B cell (primary cell): ENCODE results near the gene TTLL11. TPM values are rescaled to one million over a fixed set of nuclear protein-coding genes. Genes with fewer than 3 reads are reported as not detected.

ENCODE experiments used
- ATAC-seq: fragments of 200-7000 bp; cut with Tn5 transposase; one replicate; pipeline ENCODE4 v1.10.0; 2021; ENCODE audit warnings: low read depth, mild to moderate bottlenecking, moderate number of reproducible peaks, moderate library complexity
- CTCF ChIA-PET: fragments of 350-600 bp; sonication (Branson Sonifier 250); formaldehyde crosslinking; loops from one replicate; lab custom pipeline; 2021; ENCODE audit warnings: antibody characterized with exemption, inconsistent platforms; lab: Charles Lee
- POLR2A ChIA-PET: fragments of 350-600 bp; sonication (Branson Sonifier 250); formaldehyde crosslinking; loops from one replicate; lab custom pipeline; 2021; ENCODE audit warnings: antibody characterized with exemption; lab: Charles Lee
- DNase-seq: peaks from one replicate; pipeline ENCODE4 v3.0.0; 2013
- H2AFZ ChIP-seq: 2 replicates; pipeline ENCODE4 v1.6.1; 2012; ENCODE audit warnings: mild to moderate bottlenecking, low read depth, low read length; ENCODE audit not compliant: insufficient read depth, poor library complexity, severe bottlenecking
- H3K27ac ChIP-seq, 2 donors: 1 replicate in 1 of 2; 2 replicates in 1 of 2; pipeline ENCODE4 v1.5.1; 2012 to 2013; ENCODE audit warnings: low read length in 2 of 2, mild to moderate bottlenecking in 2 of 2, moderate library complexity in 1 of 2
- H3K27me3 ChIP-seq, 4 experiments: fragments of 200-600 bp in 1 of 4; sonication (generic) in 1 of 4; replicated peaks in 1 of 4; 1 replicate in 2 of 4; 2 replicates in 2 of 4; pipeline versions ENCODE4 v1.6.1 to v1.7.0; 2013 to 2016; ENCODE audit warnings: low read length in 3 of 4, mild to moderate bottlenecking in 2 of 4, mixed read lengths in 1 of 4, moderate library complexity in 1 of 4; ENCODE audit not compliant: insufficient read depth in 4 of 4, control insufficient read depth in 3 of 4; ENCODE audit errors: control extremely low read depth in 1 of 4
- H3K36me3 ChIP-seq, 2 experiments: replicated peaks in 1 of 2; 1 replicate in 1 of 2; 2 replicates in 1 of 2; pipeline versions ENCODE4 v1.6.1 to v1.7.1; 2013; ENCODE audit warnings: low read length in 1 of 2; ENCODE audit not compliant: insufficient read depth in 2 of 2, control insufficient read depth in 1 of 2; ENCODE audit errors: control extremely low read depth in 1 of 2, extremely low read depth in 1 of 2
- H3K4me1 ChIP-seq, 2 donors: fragments of 200-600 bp in 1 of 2; sonication (generic) in 1 of 2; 1 replicate in 1 of 2; 2 replicates in 1 of 2; pipeline versions ENCODE4 v1.5.1 to v1.6.1; 2013 to 2017; ENCODE audit warnings: low read length in 2 of 2; ENCODE audit not compliant: control insufficient read depth in 2 of 2, insufficient read depth in 2 of 2
- H3K4me2 ChIP-seq: replicated peaks from 2 replicates; pipeline ENCODE3; 2012; ENCODE audit warnings: mild to moderate bottlenecking, low read depth, low read length; ENCODE audit not compliant: poor library complexity, severe bottlenecking
- H3K4me3 ChIP-seq, 5 experiments: fragments of 200-600 bp in 1 of 5; sonication (generic) in 1 of 5; 1 replicate in 3 of 5; 2 replicates in 2 of 5; pipeline versions ENCODE4 v1.5.1 to v1.7.0; 2011 to 2016; ENCODE audit warnings: low read length in 4 of 5, mild to moderate bottlenecking in 4 of 5, low read depth in 2 of 5, control low read depth in 1 of 5, moderate library complexity in 1 of 5; ENCODE audit not compliant: insufficient read depth in 1 of 5; ENCODE audit errors: control extremely low read depth in 1 of 5, extremely low read depth in 1 of 5
- H3K79me2 ChIP-seq: fragments of 200-600 bp; sonication (generic); one replicate; pipeline ENCODE4 v1.6.0; 2016; ENCODE audit warnings: low read length; ENCODE audit not compliant: control insufficient read depth, insufficient read depth
- H3K9ac ChIP-seq: fragments of 200-600 bp; sonication (generic); 2 replicates; pipeline ENCODE4 v1.6.1; 2017; ENCODE audit warnings: mild to moderate bottlenecking, low read length, moderate library complexity
- H3K9me3 ChIP-seq, 3 donors: one replicate each; pipeline versions ENCODE4 v1.6.1 to v1.7.1; 2013; ENCODE audit warnings: low read length in 2 of 3; ENCODE audit not compliant: control insufficient read depth in 2 of 3, insufficient read depth in 1 of 3; ENCODE audit errors: control extremely low read depth in 1 of 3
- H4K20me1 ChIP-seq: 2 replicates; pipeline ENCODE4 v1.6.0; 2012; ENCODE audit warnings: mild to moderate bottlenecking, low read length; ENCODE audit not compliant: insufficient read depth, control insufficient read depth, poor library complexity, severe bottlenecking
- H3K27ac Mint-ChIP-seq: one replicate; pipeline ENCODE4 v1.8.0; 2021; ENCODE audit warnings: mixed read lengths
- H3K27me3 Mint-ChIP-seq: one replicate; pipeline ENCODE4 v1.8.0; 2021; ENCODE audit warnings: mixed read lengths
- H3K4me1 Mint-ChIP-seq: one replicate; pipeline ENCODE4 v1.8.0; 2021; ENCODE audit warnings: mixed read lengths
- H3K4me3 Mint-ChIP-seq: one replicate; pipeline ENCODE4 v1.8.0; 2021; ENCODE audit warnings: mixed read lengths
- H3K9me3 Mint-ChIP-seq: one replicate; pipeline ENCODE4 v1.8.0; 2022; ENCODE audit warnings: mixed read lengths; ENCODE audit not compliant: insufficient read depth
- CTCF ChIP-seq: fragments of 200-600 bp; IDR thresholded peaks from one replicate; pipeline ENCODE4 v1.8.0; 2022; ENCODE audit warnings: antibody characterized with exemption, mild to moderate bottlenecking
- EZH2 ChIP-seq: IDR thresholded peaks from 2 replicates; pipeline ENCODE4 v1.6.1; 2012; ENCODE audit warnings: borderline replicate concordance, low read depth, mild to moderate bottlenecking, moderate library complexity, low read length; ENCODE audit not compliant: insufficient read depth, poor library complexity, severe bottlenecking
- WGBS: methylation state at CpG from one replicate; pipeline ENCODE4 v1.1.5; 2013; ENCODE audit warnings: missing lambda C conversion rate; ENCODE audit not compliant: insufficient coverage; 5-methylcytosine and 5-hydroxymethylcytosine counted together
- intact Hi-C: fragments of 100-400 bp; cut with micrococcal nuclease; formaldehyde crosslinking; loops from one replicate; pipeline ENCODE4 v1.10.0; 2022
- polyA plus RNA-seq: library from polyadenylated mRNA; depleted of rRNA; stranded (reverse); fragments of >200 nt; gene quantifications from 2 replicates; pipeline ENCODE4 v1.2.3, GENCODE V29; 2012
- total RNA-seq, 2 donors: library from RNA; stranded (reverse); fragments of 120-200 nt in 1 of 2; gene quantifications; 1 replicate in 1 of 2; 2 replicates in 1 of 2; pipeline versions ENCODE4 v1.2.3 to v1.2.4, GENCODE V29; 2013 to 2022

The TTLL11 gene
- total and polyA plus RNA-seq, 2 donors (not counting 1 experiment from before 2014, with no cell fraction given), result 3.6 to 3.8 TPM

GRCh38 chr9:122141671-122142070 lies 48.6 kb upstream of the TTLL11 start:
- H3K79me2 ChIP-seq, result no peaks in the 10 kb centered on the region
- H3K4me1 ChIP-seq, result no peaks in the 10 kb centered on the region
- Mint-ChIP-seq H3K27me3 (no peaks in the 10 kb centered on the region), H3K9me3 (no peaks in the 10 kb centered on the region), H3K4me3 (no peak overlapping the region), H3K4me1 (no peaks in the 10 kb centered on the region), H3K27ac (no peak overlapping the region)
- TF ChIP-seq EZH2 (no peak), CTCF (no peak)
- no peak overlapping the region for H3K27ac ChIP-seq
- H3K9ac ChIP-seq, result no peak overlapping the region
- H3K9me3 ChIP-seq, result no peaks in the 10 kb centered on the region
- no peak for ATAC-seq
- no peaks in the 10 kb centered on the region for H3K27me3 ChIP-seq
- H2AFZ ChIP-seq, result no peak overlapping the region
- POLR2A ChIA-PET, result no interaction called here
- peaks cover 0 to 27% of the 10 kb centered on the region in 2 experiments for H3K36me3 ChIP-seq
- no peaks in the 10 kb centered on the region for H4K20me1 ChIP-seq
- no peak overlapping the region for H3K4me3 ChIP-seq
- 89% methylated on average over 3 of the region's 5 CpGs for WGBS
- CTCF ChIA-PET, result no interaction called here
- DNase-seq, result no peak
- intact Hi-C loops, result no loop called here
- no peak overlapping the region for H3K4me2 ChIP-seq

- intact Hi-C loops, result no loop called here
- H4K20me1 ChIP-seq, result no peaks in the 10 kb centered on the region
- H3K36me3 ChIP-seq, result peaks cover 0 to 25% of the 10 kb centered on the region in 2 experiments
- H3K4me1 ChIP-seq, result no peaks in the 10 kb centered on the region
- Mint-ChIP-seq H3K27ac (no peak overlapping the region), H3K27me3 (no peaks in the 10 kb centered on the region), H3K4me1 (no peaks in the 10 kb centered on the region), H3K4me3 (no peak overlapping the region), H3K9me3 (no peaks in the 10 kb centered on the region)
- DNase-seq (no peak), ATAC-seq (no peak)
- H3K27ac ChIP-seq, result no peak overlapping the region
- no peak overlapping the region for H3K9ac ChIP-seq
- no peaks in the 10 kb centered on the region for H3K79me2 ChIP-seq
- no peak overlapping the region for H3K4me2 ChIP-seq
- ChIA-PET POLR2A (no interaction called here), CTCF (no interaction called here)
- no peak overlapping the region for H3K4me3 ChIP-seq
- no peaks in the 10 kb centered on the region for H3K27me3 ChIP-seq
- 98% methylated on average over 4 of the region's 8 CpGs for WGBS
- no peak overlapping the region for H2AFZ ChIP-seq
- no peak for TF ChIP-seq CTCF
- no peak for TF ChIP-seq EZH2
- no peaks in the 10 kb centered on the region for H3K9me3 ChIP-seq
These were observed 47.5 kb upstream of the TTLL11 start for GRCh38 chr9:122140368-122141193.
